HepG2 (cell line): ENCODE results near the gene LRRC45. TPM values are rescaled to one million over a fixed set of nuclear protein-coding genes. Genes with fewer than 3 reads are reported as not detected.

Experiments
- ATF1 ChIP-seq: IDR thresholded peaks from 2 replicates; pipeline ENCODE4 v1.6.1; 2016; ENCODE audit warnings: mild to moderate bottlenecking, control low read depth
- DPF2 ChIP-seq: sonication (generic); formaldehyde crosslinking; IDR thresholded peaks from 2 replicates; pipeline ENCODE4 v1.4.0; 2020; ENCODE audit warnings: mild to moderate bottlenecking, low read depth, missing genetic modification reagents, borderline replicate concordance
- DR1 ChIP-seq: sonication (generic); formaldehyde crosslinking; IDR thresholded peaks from 2 replicates; pipeline ENCODE4 v1.8.0; 2021; ENCODE audit warnings: mild to moderate bottlenecking, missing genetic modification reagents, inconsistent platforms
- EEA1 ChIP-seq: sonication (generic); formaldehyde crosslinking; IDR thresholded peaks from 2 replicates; pipeline ENCODE4 v1.5.1; 2020; ENCODE audit warnings: mild to moderate bottlenecking, missing genetic modification reagents, borderline replicate concordance
- EHMT2 ChIP-seq: fragments of 200-600 bp; sonication (generic); IDR thresholded peaks from 2 replicates; pipeline ENCODE4 v1.7.0; 2017; ENCODE audit warnings: antibody characterized with exemption, low read depth, low read length, borderline replicate concordance
- HNF1A ChIP-seq, 2 experiments: sonication (generic) in 1 of 2; formaldehyde crosslinking in 1 of 2; IDR thresholded peaks; 2 replicates each; pipeline versions ENCODE4 v1.4.0 to v1.6.1; 2016 to 2020; ENCODE audit warnings: borderline replicate concordance in 1 of 2, low read depth in 1 of 2, mild to moderate bottlenecking in 1 of 2, missing genetic modification reagents in 1 of 2
- HOXA7 ChIP-seq: sonication (generic); formaldehyde crosslinking; IDR thresholded peaks from 2 replicates; pipeline ENCODE4 v1.8.1; 2022; ENCODE audit warnings: mild to moderate bottlenecking, missing genetic modification reagents, moderate library complexity
- NFE2L1 ChIP-seq: sonication (generic); formaldehyde crosslinking; IDR thresholded peaks from 2 replicates; pipeline ENCODE4 v1.4.0; 2020; ENCODE audit warnings: missing genetic modification reagents, mild to moderate bottlenecking, borderline replicate concordance
- PATZ1 ChIP-seq: sonication (generic); formaldehyde crosslinking; IDR thresholded peaks from 2 replicates; pipeline ENCODE4 v1.4.0; 2020; ENCODE audit warnings: missing genetic modification reagents
- SAP130 ChIP-seq: IDR thresholded peaks from 2 replicates; pipeline ENCODE4 v1.6.1; 2016; ENCODE audit warnings: low read depth
- ZBED4 ChIP-seq: sonication (generic); formaldehyde crosslinking; IDR thresholded peaks from 2 replicates; pipeline ENCODE4 v1.4.0; 2020; ENCODE audit warnings: missing genetic modification reagents, borderline replicate concordance
- ZNF543 ChIP-seq: sonication (generic); formaldehyde crosslinking; IDR thresholded peaks from 2 replicates; pipeline ENCODE4 v1.4.0; 2020; ENCODE audit warnings: mild to moderate bottlenecking, missing genetic modification reagents
- polyA plus RNA-seq, 8 experiments: library from polyadenylated mRNA; depleted of rRNA in 3 of 8; stranded (reverse) in 7 of 8; unstranded in 1 of 8; fragments of >200 nt; fragmentation: Illumina TruSeq in 4 of 8; extraction: Trizol in 4 of 8; gene quantifications; 2 replicates each; pipeline versions ENCODE4 v1.2.1 to v1.2.3, GENCODE V29; 2011 to 2016; ENCODE audit warnings: low read depth in 4 of 8, missing spikeins in 1 of 8, mixed read lengths in 1 of 8; ENCODE audit not compliant: insufficient read depth in 1 of 8
- total RNA-seq, 5 experiments: library from RNA; depleted of rRNA; stranded (reverse); fragments of >200 nt; fragmentation: Illumina TruSeq; extraction: Trizol; gene quantifications; 2 replicates each; pipeline ENCODE4 v1.2.3, GENCODE V29; 2016; ENCODE audit warnings: low read depth in 1 of 5
- TF ChIP-seq, protein P1 (sequence below): sonication (generic); formaldehyde crosslinking; IDR thresholded peaks from 2 replicates; pipeline ENCODE4 v1.5.1; 2020; ENCODE audit warnings: missing genetic modification reagents, mild to moderate bottlenecking, borderline replicate concordance

LRRC45 gene
- total and polyA plus RNA-seq, 2 of the 13 experiments (the other 11 are each of a cell fraction or from before 2014, with no cell fraction given), result 11.6 to 48.1 TPM

GRCh38 chr17:81976332-81977210, 46.5 kb upstream of the LRRC45 start (continued):
- no peak for TF ChIP-seq HNF1A (IDR thresholded peaks at IDR 0.05; ENCODE audit: low read depth)
- no peak for TF ChIP-seq HNF1A (CRISPR knock-in tag; IDR thresholded peaks at IDR 0.05; ENCODE audit: borderline replicate concordance)
- TF ChIP-seq NFE2L1 (CRISPR knock-in tag), result no peak
- TF ChIP-seq ZBED4 (CRISPR knock-in tag), result no peak
- no peak for TF ChIP-seq HOXA7
- TF ChIP-seq DPF2 (CRISPR knock-in tag), result 0 out of 2 replicates have a peak, but pooled peaks have one; percentile 11
- TF ChIP-seq ZNF543 (CRISPR knock-in tag), result no peak; the same call in 1 of the 2 replicates
- TF ChIP-seq EHMT2, result no peak
- peak; percentile 35; the same call in 1 of the 2 replicates for TF ChIP-seq SAP130
- TF ChIP-seq, protein P1, sequence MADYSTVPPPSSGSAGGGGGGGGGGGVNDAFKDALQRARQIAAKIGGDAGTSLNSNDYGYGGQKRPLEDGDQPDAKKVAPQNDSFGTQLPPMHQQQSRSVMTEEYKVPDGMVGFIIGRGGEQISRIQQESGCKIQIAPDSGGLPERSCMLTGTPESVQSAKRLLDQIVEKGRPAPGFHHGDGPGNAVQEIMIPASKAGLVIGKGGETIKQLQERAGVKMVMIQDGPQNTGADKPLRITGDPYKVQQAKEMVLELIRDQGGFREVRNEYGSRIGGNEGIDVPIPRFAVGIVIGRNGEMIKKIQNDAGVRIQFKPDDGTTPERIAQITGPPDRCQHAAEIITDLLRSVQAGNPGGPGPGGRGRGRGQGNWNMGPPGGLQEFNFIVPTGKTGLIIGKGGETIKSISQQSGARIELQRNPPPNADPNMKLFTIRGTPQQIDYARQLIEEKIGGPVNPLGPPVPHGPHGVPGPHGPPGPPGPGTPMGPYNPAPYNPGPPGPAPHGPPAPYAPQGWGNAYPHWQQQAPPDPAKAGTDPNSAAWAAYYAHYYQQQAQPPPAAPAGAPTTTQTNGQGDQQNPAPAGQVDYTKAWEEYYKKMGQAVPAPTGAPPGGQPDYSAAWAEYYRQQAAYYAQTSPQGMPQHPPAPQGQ (CRISPR knock-in tag), result no peak
- no peak for TF ChIP-seq EEA1 (CRISPR knock-in tag)
- peak; percentile 19; the same call in 1 of the 2 replicates for TF ChIP-seq PATZ1 (CRISPR knock-in tag)
- no peak for TF ChIP-seq ATF1 (CRISPR knock-in tag)
- TF ChIP-seq DR1, result no peak
